K562 (cell line): ENCODE data around the gene THEMIS. TPM values are rescaled to one million over a fixed set of nuclear protein-coding genes. Genes with fewer than 3 reads are reported as not detected.

Experiments used
- ATAC-seq: fragments of 200-7000 bp; cut with Tn5 transposase; 3 replicates; pipeline ENCODE4 v1.9.1; 2020; ENCODE audit warnings: moderate library complexity
- BruUV-seq: library from RNA; stranded (reverse); fragments of 400-500 nt; replicated peaks from 2 replicates; lab custom pipeline; 2021; lab: Mats Ljungman, UMichigan
- CTCF ChIA-PET: fragments of 300-600 bp; formaldehyde crosslinking; extraction: SDS; loops from one replicate; lab custom pipeline; 2021; ENCODE audit warnings: low intra/inter-chr PET ratio; lab: Yijun Ruan, JAX
- POLR2A ChIA-PET: fragments of 300-600, 350-650 bp; sonication (Branson Sonifier 250); formaldehyde crosslinking; extraction: SDS; loops from one replicate; lab custom pipeline; 2021; ENCODE audit warnings: antibody characterized with exemption, inconsistent platforms; lab: Yijun Ruan, JAX
- DNase-seq, 4 experiments: peaks; one replicate each; pipeline versions ENCODE4 v3.0.0 to v3.0.0-alpha.2; 2011 to 2018; ENCODE audit warnings: low spot score in 3 of 4, mixed read lengths in 3 of 4; ENCODE audit errors: extremely low read depth in 1 of 4
- FAIRE-seq: peaks from 2 replicates; lab custom pipeline; 2011; peaks lifted over from hg19 to GRCh38; lab: Jason Lieb, UNC
- H2AFZ ChIP-seq: 2 replicates; pipeline ENCODE4 v1.6.0; 2011; ENCODE audit warnings: low read depth, low read length, control low read depth, inconsistent platforms
- H3K27ac ChIP-seq: fragments of 200-600 bp; 3 replicates; pipeline ENCODE4 v1.8.0; 2011; ENCODE audit warnings: low read depth, mild to moderate bottlenecking, control low read depth, inconsistent platforms, low read length, moderate library complexity, mixed read lengths; ENCODE audit errors: extremely low read depth
- H3K27me3 ChIP-seq, 2 experiments: fragments of 300-600 bp in 1 of 2; 2 replicates in 1 of 2; 3 replicates in 1 of 2; pipeline versions ENCODE4 v1.6.0 to v1.8.0; 2011; ENCODE audit warnings: inconsistent platforms in 2 of 2, low read length in 2 of 2, mild to moderate bottlenecking in 1 of 2, mixed read lengths in 1 of 2, moderate library complexity in 1 of 2; ENCODE audit not compliant: control insufficient read depth in 2 of 2, insufficient read depth in 2 of 2
- H3K36me3 ChIP-seq: fragments of 300-600 bp; 3 replicates; pipeline ENCODE4 v1.8.0; 2011; ENCODE audit warnings: mild to moderate bottlenecking, low read length, inconsistent platforms; ENCODE audit not compliant: control insufficient read depth, insufficient read depth
- H3K4me1 ChIP-seq, 2 experiments: fragments of 200-600 bp in 1 of 2; replicated peaks in 1 of 2; 2 replicates in 1 of 2; 3 replicates in 1 of 2; pipeline versions ENCODE4 v1.5.1 to v1.8.0; 2011; ENCODE audit warnings: inconsistent platforms in 2 of 2, low read length in 2 of 2, mild to moderate bottlenecking in 1 of 2, mixed read lengths in 1 of 2, moderate library complexity in 1 of 2; ENCODE audit not compliant: control insufficient read depth in 2 of 2, insufficient read depth in 2 of 2
- H3K4me2 ChIP-seq: 2 replicates; pipeline ENCODE4 v1.6.1; 2011; ENCODE audit warnings: low read length, control low read depth, inconsistent platforms, mixed read lengths; ENCODE audit not compliant: insufficient read depth
- H3K4me3 ChIP-seq: fragments of 200-600 bp; sonication (generic), shearing (Covaris generic); 2 replicates; pipeline ENCODE4 v1.5.1; 2016; ENCODE audit warnings: control low read depth, inconsistent platforms
- H3K79me2 ChIP-seq: fragments of 200-600 bp; 3 replicates; pipeline ENCODE4 v1.8.0; 2011; ENCODE audit warnings: low read length, inconsistent platforms; ENCODE audit not compliant: control insufficient read depth, insufficient read depth
- H3K9ac ChIP-seq, 2 experiments: 2 replicates each; pipeline versions ENCODE4 v1.6.0 to v1.6.1; 2011; ENCODE audit warnings: low read depth in 2 of 2, low read length in 2 of 2, control low read depth in 1 of 2, inconsistent platforms in 1 of 2, mild to moderate bottlenecking in 1 of 2, mixed read lengths in 1 of 2; ENCODE audit not compliant: insufficient read depth in 1 of 2
- H3K9me1 ChIP-seq: one replicate; pipeline ENCODE4 v1.6.0; 2011; ENCODE audit warnings: inconsistent platforms, mild to moderate bottlenecking, low read length, moderate library complexity; ENCODE audit not compliant: control insufficient read depth, insufficient read depth
- H3K9me3 ChIP-seq: replicated peaks from 2 replicates; pipeline ENCODE4 v1.5.1; 2011; ENCODE audit warnings: low read depth, low read length, inconsistent platforms; ENCODE audit not compliant: control insufficient read depth, insufficient read depth
- H4K20me1 ChIP-seq: replicated peaks from 2 replicates; pipeline ENCODE4 v1.6.1; 2011; ENCODE audit warnings: low read length, inconsistent platforms, mixed read lengths; ENCODE audit not compliant: control insufficient read depth, insufficient read depth
- ARID1B ChIP-seq: fragments of 450-650 bp; IDR thresholded peaks from 2 replicates; pipeline ENCODE4 v1.6.1; 2016; ENCODE audit warnings: antibody characterized with exemption, mild to moderate bottlenecking, inconsistent platforms
- CBFA2T3 ChIP-seq: fragments of 450-650 bp; IDR thresholded peaks from 2 replicates; pipeline ENCODE4 v1.6.1; 2017
- EHMT2 ChIP-seq: fragments of 450-650 bp; IDR thresholded peaks from 2 replicates; pipeline ENCODE4 v1.6.1; 2018; ENCODE audit warnings: antibody characterized with exemption
- MLX ChIP-seq, 2 experiments: fragments of 450-650 bp in 1 of 2; sonication (generic) in 1 of 2; formaldehyde crosslinking; conservative IDR thresholded peaks; 2 replicates each; pipeline versions ENCODE4 v1.4.0 to v1.8.1; 2020 to 2022; ENCODE audit warnings: mild to moderate bottlenecking in 1 of 2, missing genetic modification reagents in 1 of 2
- NEUROD1 ChIP-seq: fragments of 150-350 bp; IDR thresholded peaks from 2 replicates; pipeline ENCODE4 v1.6.1; 2014; ENCODE audit warnings: borderline replicate concordance, low read length, low read depth; ENCODE audit not compliant: partially characterized antibody
- SMAD3 ChIP-seq: fragments of 450-650 bp; formaldehyde crosslinking; conservative IDR thresholded peaks from 2 replicates; pipeline ENCODE4 v1.4.0; 2020; ENCODE audit warnings: mild to moderate bottlenecking
- TFAM ChIP-seq: fragments of 250-450 bp; sonication (Bioruptor Pico); conservative IDR thresholded peaks from 2 replicates; pipeline ENCODE4 v1.5.0; 2021; ENCODE audit warnings: mild to moderate bottlenecking, moderate library complexity
- TGIF2 ChIP-seq: sonication (generic); formaldehyde crosslinking; IDR thresholded peaks from 2 replicates; pipeline ENCODE4 v1.8.1; 2022; ENCODE audit warnings: mild to moderate bottlenecking, missing genetic modification reagents, moderate library complexity
- ZFX ChIP-seq: sonication (generic); formaldehyde crosslinking; IDR thresholded peaks from 2 replicates; pipeline ENCODE4 v1.8.0; 2022; ENCODE audit warnings: mild to moderate bottlenecking, missing genetic modification reagents, moderate library complexity
- WGBS: fragments of 100-300 bp; shearing (Covaris generic); methylation state at CpG from one replicate; pipeline ENCODE4 v1.1.6; 2016; ENCODE audit warnings: low coverage, mixed read lengths; ENCODE audit not compliant: insufficient coverage; ENCODE audit errors: missing lambda C conversion rate; 5-methylcytosine and 5-hydroxymethylcytosine counted together
- in situ Hi-C: fragments of 300-500 bp; cut with MboI; formaldehyde crosslinking; loops from 4 replicates; pipeline ENCODE4 v1.15.0; 2018; ENCODE audit warnings: inconsistent platforms, mixed read lengths
- intact Hi-C: fragments of 100-400 bp; cut with micrococcal nuclease; formaldehyde crosslinking; loops from 2 replicates; pipeline ENCODE4 v1.14.2; 2022
- polyA plus RNA-seq, 8 experiments: library from polyadenylated mRNA; depleted of rRNA in 4 of 8; stranded (reverse) in 5 of 8; unstranded in 3 of 8; fragments of >200 nt; fragmentation: Nextera tagmentation in 2 of 8; fragmentation: Illumina TruSeq in 1 of 8; extraction: Ambion mirVana in 2 of 8; extraction: Trizol in 1 of 8; gene quantifications; 2 replicates each; pipeline versions ENCODE4 v1.2.1 to v1.2.3, GENCODE V29; 2011 to 2014; ENCODE audit warnings: inconsistent platforms in 1 of 8, missing spikeins in 1 of 8
- total RNA-seq, 7 experiments: library from RNA; depleted of rRNA in 6 of 7; stranded (reverse); fragments of >200 nt in 6 of 7; fragmentation: Illumina TruSeq in 2 of 7; extraction: Trizol in 2 of 7; gene quantifications; 2 replicates each; pipeline versions ENCODE4 v1.2.1 to v1.2.3, GENCODE V29; 2011 to 2021; ENCODE audit warnings: low replicate concordance in 1 of 7

The THEMIS gene
- total and polyA plus RNA-seq, 9 of the 15 experiments (the other 6 are each of a cell fraction or from before 2014, with no cell fraction given): 0.09 TPM; not detected in 8

GRCh38 chr6:127792616-127793015 lies 108.2 kb downstream of the THEMIS start:
- ATAC-seq (no peak), DNase-seq (no peak)
- H3K27ac ChIP-seq: no peak overlapping the region
- CTCF ChIA-PET: no interaction called here
- no peaks in the 10 kb centered on the region for H3K79me2 ChIP-seq
- intact Hi-C loops (no loop called here), in situ Hi-C loops (no loop called here)
- H3K4me1 ChIP-seq: no peaks in the 10 kb centered on the region
- no peak overlapping the region for H3K9ac ChIP-seq
- H3K36me3 ChIP-seq: no peaks in the 10 kb centered on the region
- H3K4me2 ChIP-seq: no peak overlapping the region
- no peaks in the 10 kb centered on the region for H3K9me3 ChIP-seq
- H3K4me3 ChIP-seq: no peak overlapping the region
- no peak overlapping the region for H2AFZ ChIP-seq
- H3K27me3 ChIP-seq: no peaks in the 10 kb centered on the region
- H4K20me1 ChIP-seq: no peaks in the 10 kb centered on the region
- TF ChIP-seq CBFA2T3 (no peak), TFAM (CRISPR knock-in tag) (no peak), NEUROD1 (no peak), TGIF2 (CRISPR knock-in tag) (no peak), ARID1B (no peak), MLX (CRISPR knock-in tag; conservative IDR thresholded peaks at IDR 0.05) (no peak), ZFX (CRISPR knock-in tag) (no peak), EHMT2 (no peak), SMAD3 (no peak)
- TF ChIP-seq, all 486 proteins: peak for 0
- no peaks in the 10 kb centered on the region for H3K9me1 ChIP-seq
- 0% methylated on average over 1 of the region's 1 CpG for WGBS
- no TSS peak for BruUV-seq
- FAIRE-seq: no peak
- POLR2A ChIA-PET: no interaction called here
